HG03354 (cell line): Measurements from ENCODE around the gene IL13RA1.
"Not testable (repeated sequence)": the region's sequence is repeated elsewhere in the genome, so short reads cannot be mapped to it uniquely, and the experiment has no call there.

Experiments
- ATAC-seq: cut with Tn5 transposase; IDR thresholded peaks from one replicate; pipeline ENCODE4 v1.9.1; 2021; ENCODE audit warnings: mild to moderate bottlenecking; ENCODE audit not compliant: unreplicated experiment, poor library complexity, severe bottlenecking

Gene IL13RA1

GRCh38 chrX:118726887-118727685 is at the start of gene IL13RA1:
Gene IL13RA1, plus strand, starts transcription at chrX:118727606. Its CDS starts 33 bp downstream, at chrX:118727639.
- peak; percentile 51 for ATAC-seq

GRCh38 chrX:118679290-118679689 is 48.1 kb upstream of the IL13RA1 start:
- no peak for ATAC-seq

- no peak for ATAC-seq
Measured at GRCh38 chrX:118682258-118683014, 45.0 kb upstream of the IL13RA1 start.

- no peak for ATAC-seq
Measured at GRCh38 chrX:118685393-118685792, 42.0 kb upstream of the IL13RA1 start.

- ATAC-seq: no peak
Measured at GRCh38 chrX:118688935-118689334, 38.5 kb upstream of the IL13RA1 start.

GRCh38 chrX:118693843-118694242 is 33.6 kb upstream of the IL13RA1 start:
- ATAC-seq: no peak

GRCh38 chrX:118694638-118695037 is 32.8 kb upstream of the IL13RA1 start:
- no peak for ATAC-seq

GRCh38 chrX:118698516-118699170 is 28.8 kb upstream of the IL13RA1 start:
- no peak for ATAC-seq

- no peak for ATAC-seq
Measured at GRCh38 chrX:118702741-118703140, 24.7 kb upstream of the IL13RA1 start.

- no peak for ATAC-seq
Measured at GRCh38 chrX:118706681-118707080, 20.7 kb upstream of the IL13RA1 start.

GRCh38 chrX:118714521-118714920 is 12.9 kb upstream of the IL13RA1 start:
- no peak for ATAC-seq

GRCh38 chrX:118715917-118716316 is 11.5 kb upstream of the IL13RA1 start:
- not testable (repeated sequence) for ATAC-seq

- ATAC-seq: not testable (repeated sequence)
Measured at GRCh38 chrX:118716833-118717232, 10.6 kb upstream of the IL13RA1 start.

- ATAC-seq: no peak
Measured at GRCh38 chrX:118717678-118718391, 9.6 kb upstream of the IL13RA1 start.

GRCh38 chrX:118718737-118719136 is 8.7 kb upstream of the IL13RA1 start:
- no peak for ATAC-seq

GRCh38 chrX:118720058-118720707 is 7.2 kb upstream of the IL13RA1 start:
- no peak for ATAC-seq

- no peak for ATAC-seq
Measured at GRCh38 chrX:118723376-118723775, 4.0 kb upstream of the IL13RA1 start.

GRCh38 chrX:118724365-118724764 is 3.0 kb upstream of the IL13RA1 start:
- ATAC-seq: no peak

GRCh38 chrX:118724775-118725174 is 2.6 kb upstream of the IL13RA1 start:
- no peak for ATAC-seq
